Measurements from ENCODE around the gene KIF16B.
A peak's percentile ranks its signal among the peaks of the same experiment; 100 is the strongest.

Gene KIF16B

GRCh38 chr20:16273812-16274555, 299.3 kb downstream of the KIF16B start:
- Histone ChIP-seq H3K9me3 (ENCODE audit: severe bottlenecking) (no peaks in the 10 kb centered on the region), H3K27ac (peak overlapping the region; percentile 67), H3K36me3 (no peaks in the 10 kb centered on the region), H3K27me3 (ENCODE audit: insufficient read depth, low read depth, severe bottlenecking) (no peaks in the 10 kb centered on the region), H3K4me3 (ENCODE audit: low read depth, low read length) (no peak overlapping the region)
- peak; percentile 33 for DNase-seq
- no peak for TF ChIP-seq CTCF (IDR thresholded peaks at IDR 0.05; ENCODE audit: low read depth, low read length)

- no peaks in the 10 kb centered on the region for H3K9me3 ChIP-seq (ENCODE audit: severe bottlenecking)
- no peak for DNase-seq
- TF ChIP-seq CTCF (IDR thresholded peaks at IDR 0.05; ENCODE audit: low read depth, low read length): no peak
- H3K27ac ChIP-seq: peak overlapping the region; percentile 31
- no peaks in the 10 kb centered on the region for H3K36me3 ChIP-seq
- H3K27me3 ChIP-seq (ENCODE audit: insufficient read depth, low read depth, severe bottlenecking): no peaks in the 10 kb centered on the region
- H3K4me3 ChIP-seq (ENCODE audit: low read depth, low read length): no peak overlapping the region
Observed at GRCh38 chr20:16272780-16273360, 300.4 kb downstream of the KIF16B start.

- TF ChIP-seq CTCF (IDR thresholded peaks at IDR 0.05; ENCODE audit: low read depth, low read length): no peak
Observed at GRCh38 chr20:16271450-16271849, 301.8 kb downstream of the KIF16B start.

GRCh38 chr20:16270989-16271388, 302.3 kb downstream of the KIF16B start:
- Histone ChIP-seq H3K27ac (peak overlapping the region; percentile 84), H3K27me3 (ENCODE audit: insufficient read depth, low read depth, severe bottlenecking) (no peaks in the 10 kb centered on the region), H3K36me3 (no peaks in the 10 kb centered on the region), H3K4me3 (ENCODE audit: low read depth, low read length) (no peak overlapping the region), H3K9me3 (ENCODE audit: severe bottlenecking) (peaks cover 8% of the 10 kb centered on the region)
- no peak for TF ChIP-seq CTCF (IDR thresholded peaks at IDR 0.05; ENCODE audit: low read depth, low read length)
- DNase-seq: no peak

More at GRCh38 chr20:16271450-16271849, 301.8 kb downstream of the KIF16B start:
- Histone ChIP-seq H3K4me3 (ENCODE audit: low read depth, low read length) (no peak overlapping the region), H3K27me3 (ENCODE audit: insufficient read depth, low read depth, severe bottlenecking) (no peaks in the 10 kb centered on the region), H3K9me3 (ENCODE audit: severe bottlenecking) (peaks cover 3% of the 10 kb centered on the region), H3K36me3 (no peaks in the 10 kb centered on the region), H3K27ac (peak overlapping the region; percentile 84)
- no peak for DNase-seq

- Histone ChIP-seq H3K27me3 (ENCODE audit: insufficient read depth, low read depth, severe bottlenecking) (no peaks in the 10 kb centered on the region), H3K9me3 (ENCODE audit: severe bottlenecking) (peaks cover 13% of the 10 kb centered on the region), H3K36me3 (no peaks in the 10 kb centered on the region), H3K27ac (peak overlapping the region; percentile 84), H3K4me3 (ENCODE audit: low read depth, low read length) (no peak overlapping the region)
- DNase-seq: no peak
- no peak for TF ChIP-seq CTCF (IDR thresholded peaks at IDR 0.05; ENCODE audit: low read depth, low read length)
Observed at GRCh38 chr20:16270314-16270931, 302.8 kb downstream of the KIF16B start.

Measured in WERI-Rb-1 (cell line).